ENCODE results near the gene TMEM52B. TPM values are rescaled to one million over a fixed set of nuclear protein-coding genes. Genes with fewer than 3 reads are reported as not detected.
"Not testable (repeated sequence)": the region's sequence is repeated elsewhere in the genome, so short reads cannot be mapped to it uniquely, and the experiment has no call there.

TMEM52B gene
- total RNA-seq, 1 donor from 2014 or later: not detected

DNA sequence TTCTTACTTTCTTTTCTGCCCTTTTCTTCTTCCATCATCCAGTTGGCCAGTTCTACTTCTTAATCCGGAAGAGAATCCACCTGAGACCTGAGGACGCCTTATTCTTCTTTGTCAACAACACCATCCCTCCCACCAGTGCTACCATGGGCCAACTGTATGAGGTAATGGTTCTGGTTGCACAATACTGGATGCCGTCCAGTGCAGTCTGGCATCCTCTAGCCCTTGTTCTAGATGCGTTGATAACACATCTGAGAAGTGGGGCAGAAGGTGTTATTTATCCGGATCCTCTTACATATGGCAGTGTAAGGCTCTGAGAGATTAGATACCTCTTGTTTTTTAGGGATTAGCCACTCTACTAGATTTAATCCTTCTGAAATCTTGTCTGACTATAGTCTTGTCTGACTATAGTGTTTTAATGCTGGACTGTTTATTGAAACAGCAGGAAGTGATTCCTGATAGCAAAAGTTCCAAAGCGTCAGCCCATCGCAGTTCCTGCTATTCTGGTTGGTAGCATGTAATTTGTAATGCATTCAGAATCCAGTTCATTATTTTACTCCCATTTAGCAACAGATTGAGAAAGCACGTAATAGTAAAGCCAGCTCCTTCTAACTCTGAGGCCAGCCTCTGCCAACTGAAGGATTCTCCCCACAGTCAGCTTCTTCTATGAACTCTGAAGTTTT, 41.7 kb downstream of the TMEM52B start:
- H3K9me3 Mint-ChIP-seq (ENCODE audit: unreplicated experiment): no peaks in the 10 kb centered on the region
- H3K27ac Mint-ChIP-seq (ENCODE audit: unreplicated experiment): no peak overlapping the region
- H3K27me3 Mint-ChIP-seq (ENCODE audit: unreplicated experiment): no peaks in the 10 kb centered on the region
- TF ChIP-seq, protein P1, sequence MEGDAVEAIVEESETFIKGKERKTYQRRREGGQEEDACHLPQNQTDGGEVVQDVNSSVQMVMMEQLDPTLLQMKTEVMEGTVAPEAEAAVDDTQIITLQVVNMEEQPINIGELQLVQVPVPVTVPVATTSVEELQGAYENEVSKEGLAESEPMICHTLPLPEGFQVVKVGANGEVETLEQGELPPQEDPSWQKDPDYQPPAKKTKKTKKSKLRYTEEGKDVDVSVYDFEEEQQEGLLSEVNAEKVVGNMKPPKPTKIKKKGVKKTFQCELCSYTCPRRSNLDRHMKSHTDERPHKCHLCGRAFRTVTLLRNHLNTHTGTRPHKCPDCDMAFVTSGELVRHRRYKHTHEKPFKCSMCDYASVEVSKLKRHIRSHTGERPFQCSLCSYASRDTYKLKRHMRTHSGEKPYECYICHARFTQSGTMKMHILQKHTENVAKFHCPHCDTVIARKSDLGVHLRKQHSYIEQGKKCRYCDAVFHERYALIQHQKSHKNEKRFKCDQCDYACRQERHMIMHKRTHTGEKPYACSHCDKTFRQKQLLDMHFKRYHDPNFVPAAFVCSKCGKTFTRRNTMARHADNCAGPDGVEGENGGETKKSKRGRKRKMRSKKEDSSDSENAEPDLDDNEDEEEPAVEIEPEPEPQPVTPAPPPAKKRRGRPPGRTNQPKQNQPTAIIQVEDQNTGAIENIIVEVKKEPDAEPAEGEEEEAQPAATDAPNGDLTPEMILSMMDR (IDR thresholded peaks at IDR 0.05): no peak
- DNase-seq (ENCODE audit: extremely low spot score, unreplicated experiment): no peak
- H3K4me3 Mint-ChIP-seq (ENCODE audit: unreplicated experiment): no peak overlapping the region
- peaks cover 5% of the 10 kb centered on the region for H3K4me1 Mint-ChIP-seq (ENCODE audit: unreplicated experiment)
- peaks cover 52% of the 10 kb centered on the region for H3K36me3 Mint-ChIP-seq (ENCODE audit: unreplicated experiment)

DNA sequence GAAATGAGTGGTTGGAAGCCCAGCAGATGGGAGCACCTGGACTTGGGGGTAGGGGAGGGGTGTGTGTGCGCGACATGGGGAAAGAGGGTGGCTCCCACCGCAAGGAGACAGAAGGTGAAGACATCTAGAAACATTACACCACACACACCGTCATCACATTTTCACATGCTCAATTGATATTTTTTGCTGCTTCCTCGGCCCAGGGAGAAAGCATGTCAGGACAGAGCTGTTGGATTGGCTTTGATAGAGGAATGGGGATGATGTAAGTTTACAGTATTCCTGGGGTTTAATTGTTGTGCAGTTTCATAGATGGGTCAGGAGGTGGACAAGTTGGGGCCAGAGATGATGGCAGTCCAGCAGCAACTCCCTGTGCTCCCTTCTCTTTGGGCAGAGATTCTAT, 43.0 kb downstream of the TMEM52B start:
- DNase-seq (ENCODE audit: extremely low spot score, unreplicated experiment): no peak
- Mint-ChIP-seq H3K4me1 (ENCODE audit: unreplicated experiment) (no peaks in the 10 kb centered on the region), H3K27ac (ENCODE audit: unreplicated experiment) (no peak overlapping the region), H3K9me3 (ENCODE audit: unreplicated experiment) (no peaks in the 10 kb centered on the region), H3K27me3 (ENCODE audit: unreplicated experiment) (no peaks in the 10 kb centered on the region), H3K36me3 (ENCODE audit: unreplicated experiment) (peaks cover 50% of the 10 kb centered on the region), H3K4me3 (ENCODE audit: unreplicated experiment) (no peak overlapping the region)
- TF ChIP-seq, protein P1 (IDR thresholded peaks at IDR 0.05): no peak

DNA sequence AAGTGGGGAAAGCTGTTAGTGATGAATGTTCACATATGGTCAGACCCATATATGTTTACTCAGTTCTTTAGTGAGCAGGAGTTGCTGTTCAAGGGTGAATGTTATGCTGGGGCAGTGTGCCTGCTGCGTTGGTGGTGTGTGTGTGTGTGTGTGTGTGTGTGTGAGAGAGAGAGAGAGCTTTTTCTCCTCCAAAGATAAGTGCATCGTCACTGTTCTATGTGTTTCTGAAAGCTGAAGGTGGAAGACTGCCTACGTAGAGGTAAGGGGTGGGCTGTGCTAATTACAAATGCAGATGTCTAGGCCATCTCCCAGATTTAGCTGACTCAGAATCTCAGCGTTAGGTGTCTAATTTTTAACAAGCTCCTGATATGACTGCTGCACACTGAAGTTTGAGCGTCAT, 44.4 kb downstream of the TMEM52B start:
- no peak for DNase-seq (ENCODE audit: extremely low spot score, unreplicated experiment)
- H3K36me3 Mint-ChIP-seq (ENCODE audit: unreplicated experiment): peaks cover 46% of the 10 kb centered on the region
- no peak overlapping the region for H3K4me3 Mint-ChIP-seq (ENCODE audit: unreplicated experiment)
- H3K9me3 Mint-ChIP-seq (ENCODE audit: unreplicated experiment): no peaks in the 10 kb centered on the region
- TF ChIP-seq, protein P1 (IDR thresholded peaks at IDR 0.05): no peak
- H3K27ac Mint-ChIP-seq (ENCODE audit: unreplicated experiment): no peak overlapping the region
- no peaks in the 10 kb centered on the region for H3K27me3 Mint-ChIP-seq (ENCODE audit: unreplicated experiment)
- H3K4me1 Mint-ChIP-seq (ENCODE audit: unreplicated experiment): no peaks in the 10 kb centered on the region

DNA sequence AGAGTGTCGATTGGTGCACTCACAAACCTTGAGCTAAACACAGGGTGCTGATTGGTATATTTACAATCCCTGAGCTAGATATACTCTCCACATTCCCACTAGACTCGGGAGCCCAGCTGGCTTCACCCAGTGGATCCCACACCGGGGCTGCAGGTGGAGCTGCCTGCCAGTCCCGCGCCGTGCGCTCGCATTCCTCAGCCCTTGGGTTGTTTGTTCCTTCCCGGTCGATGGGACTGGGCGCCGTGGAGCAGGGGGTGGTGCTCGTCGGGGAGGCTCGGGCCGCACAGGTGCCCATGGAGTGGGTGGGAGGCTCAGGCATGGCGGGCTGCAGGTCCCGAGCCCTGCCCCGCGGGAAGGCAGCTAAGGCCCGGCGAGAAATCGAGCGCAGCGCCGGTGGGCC, 46.6 kb downstream of the TMEM52B start:
- peaks cover 44% of the 10 kb centered on the region for H3K36me3 Mint-ChIP-seq (ENCODE audit: unreplicated experiment)
- not testable (repeated sequence) for H3K4me3 Mint-ChIP-seq (ENCODE audit: unreplicated experiment); H3K27me3 Mint-ChIP-seq (ENCODE audit: unreplicated experiment); H3K4me1 Mint-ChIP-seq (ENCODE audit: unreplicated experiment); H3K27ac Mint-ChIP-seq (ENCODE audit: unreplicated experiment); DNase-seq (ENCODE audit: extremely low spot score, unreplicated experiment); H3K9me3 Mint-ChIP-seq (ENCODE audit: unreplicated experiment)

DNA sequence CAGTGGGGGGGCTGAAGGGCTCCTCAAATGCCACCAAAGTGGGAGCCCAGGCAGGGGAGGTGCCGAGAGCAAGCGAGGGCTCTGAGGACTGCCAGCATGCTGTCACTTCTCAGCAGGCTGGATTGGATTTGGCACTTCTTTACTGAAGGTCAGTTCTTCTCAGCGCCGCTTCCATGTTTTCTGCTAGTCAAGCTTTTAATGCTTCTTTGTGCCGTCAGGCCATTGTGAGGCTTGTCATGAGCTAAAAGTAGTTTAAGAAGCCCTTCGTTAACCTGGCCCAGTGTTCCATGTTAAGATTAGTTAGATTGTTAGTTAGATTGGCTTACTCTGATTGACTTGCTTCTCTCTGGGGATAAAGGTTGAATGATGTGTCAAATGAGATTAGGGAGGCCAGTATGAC, 47.3 kb downstream of the TMEM52B start:
- peaks cover 37% of the 10 kb centered on the region for H3K36me3 Mint-ChIP-seq (ENCODE audit: unreplicated experiment)

More for the DNA sequence above, 47.3 kb downstream of the TMEM52B start:
- Mint-ChIP-seq H3K27me3 (ENCODE audit: unreplicated experiment) (no peaks in the 10 kb centered on the region), H3K9me3 (ENCODE audit: unreplicated experiment) (no peaks in the 10 kb centered on the region), H3K27ac (ENCODE audit: unreplicated experiment) (no peak overlapping the region), H3K4me1 (ENCODE audit: unreplicated experiment) (no peaks in the 10 kb centered on the region), H3K4me3 (ENCODE audit: unreplicated experiment) (no peak overlapping the region)
- TF ChIP-seq, protein P1 (IDR thresholded peaks at IDR 0.05): no peak
- no peak for DNase-seq (ENCODE audit: extremely low spot score, unreplicated experiment)

Measured in osteocyte (in vitro differentiated cells).